B cell (primary cell): ENCODE measurements around the gene EPHB3. TPM values are rescaled to one million over a fixed set of nuclear protein-coding genes. Genes with fewer than 3 reads are reported as not detected.

Experiments used
- ATAC-seq: fragments of 200-7000 bp; cut with Tn5 transposase; one replicate; pipeline ENCODE4 v1.10.0; 2021; ENCODE audit warnings: low read depth, mild to moderate bottlenecking, moderate number of reproducible peaks, moderate library complexity
- CTCF ChIA-PET: fragments of 350-600 bp; sonication (Branson Sonifier 250); formaldehyde crosslinking; loops from one replicate; lab custom pipeline; 2021; ENCODE audit warnings: antibody characterized with exemption, inconsistent platforms; lab: Charles Lee
- POLR2A ChIA-PET: fragments of 350-600 bp; sonication (Branson Sonifier 250); formaldehyde crosslinking; loops from one replicate; lab custom pipeline; 2021; ENCODE audit warnings: antibody characterized with exemption; lab: Charles Lee
- DNase-seq: peaks from one replicate; pipeline ENCODE4 v3.0.0; 2013
- H2AFZ ChIP-seq: 2 replicates; pipeline ENCODE4 v1.6.1; 2012; ENCODE audit warnings: mild to moderate bottlenecking, low read depth, low read length; ENCODE audit not compliant: insufficient read depth, poor library complexity, severe bottlenecking
- H3K27ac ChIP-seq, 2 donors: 1 replicate in 1 of 2; 2 replicates in 1 of 2; pipeline ENCODE4 v1.5.1; 2012 to 2013; ENCODE audit warnings: low read length in 2 of 2, mild to moderate bottlenecking in 2 of 2, moderate library complexity in 1 of 2
- H3K27me3 ChIP-seq, 4 experiments: fragments of 200-600 bp in 1 of 4; sonication (generic) in 1 of 4; replicated peaks in 1 of 4; 1 replicate in 2 of 4; 2 replicates in 2 of 4; pipeline versions ENCODE4 v1.6.1 to v1.7.0; 2013 to 2016; ENCODE audit warnings: low read length in 3 of 4, mild to moderate bottlenecking in 2 of 4, mixed read lengths in 1 of 4, moderate library complexity in 1 of 4; ENCODE audit not compliant: insufficient read depth in 4 of 4, control insufficient read depth in 3 of 4; ENCODE audit errors: control extremely low read depth in 1 of 4
- H3K36me3 ChIP-seq, 2 experiments: replicated peaks in 1 of 2; 1 replicate in 1 of 2; 2 replicates in 1 of 2; pipeline versions ENCODE4 v1.6.1 to v1.7.1; 2013; ENCODE audit warnings: low read length in 1 of 2; ENCODE audit not compliant: insufficient read depth in 2 of 2, control insufficient read depth in 1 of 2; ENCODE audit errors: control extremely low read depth in 1 of 2, extremely low read depth in 1 of 2
- H3K4me1 ChIP-seq, 2 donors: fragments of 200-600 bp in 1 of 2; sonication (generic) in 1 of 2; 1 replicate in 1 of 2; 2 replicates in 1 of 2; pipeline versions ENCODE4 v1.5.1 to v1.6.1; 2013 to 2017; ENCODE audit warnings: low read length in 2 of 2; ENCODE audit not compliant: control insufficient read depth in 2 of 2, insufficient read depth in 2 of 2
- H3K4me2 ChIP-seq: replicated peaks from 2 replicates; pipeline ENCODE3; 2012; ENCODE audit warnings: mild to moderate bottlenecking, low read depth, low read length; ENCODE audit not compliant: poor library complexity, severe bottlenecking
- H3K4me3 ChIP-seq, 5 experiments: fragments of 200-600 bp in 1 of 5; sonication (generic) in 1 of 5; 1 replicate in 3 of 5; 2 replicates in 2 of 5; pipeline versions ENCODE4 v1.5.1 to v1.7.0; 2011 to 2016; ENCODE audit warnings: low read length in 4 of 5, mild to moderate bottlenecking in 4 of 5, low read depth in 2 of 5, control low read depth in 1 of 5, moderate library complexity in 1 of 5; ENCODE audit not compliant: insufficient read depth in 1 of 5; ENCODE audit errors: control extremely low read depth in 1 of 5, extremely low read depth in 1 of 5
- H3K79me2 ChIP-seq: fragments of 200-600 bp; sonication (generic); one replicate; pipeline ENCODE4 v1.6.0; 2016; ENCODE audit warnings: low read length; ENCODE audit not compliant: control insufficient read depth, insufficient read depth
- H3K9ac ChIP-seq: fragments of 200-600 bp; sonication (generic); 2 replicates; pipeline ENCODE4 v1.6.1; 2017; ENCODE audit warnings: mild to moderate bottlenecking, low read length, moderate library complexity
- H3K9me3 ChIP-seq, 3 donors: one replicate each; pipeline versions ENCODE4 v1.6.1 to v1.7.1; 2013; ENCODE audit warnings: low read length in 2 of 3; ENCODE audit not compliant: control insufficient read depth in 2 of 3, insufficient read depth in 1 of 3; ENCODE audit errors: control extremely low read depth in 1 of 3
- H4K20me1 ChIP-seq: 2 replicates; pipeline ENCODE4 v1.6.0; 2012; ENCODE audit warnings: mild to moderate bottlenecking, low read length; ENCODE audit not compliant: insufficient read depth, control insufficient read depth, poor library complexity, severe bottlenecking
- H3K27ac Mint-ChIP-seq: one replicate; pipeline ENCODE4 v1.8.0; 2021; ENCODE audit warnings: mixed read lengths
- H3K27me3 Mint-ChIP-seq: one replicate; pipeline ENCODE4 v1.8.0; 2021; ENCODE audit warnings: mixed read lengths
- H3K4me1 Mint-ChIP-seq: one replicate; pipeline ENCODE4 v1.8.0; 2021; ENCODE audit warnings: mixed read lengths
- H3K4me3 Mint-ChIP-seq: one replicate; pipeline ENCODE4 v1.8.0; 2021; ENCODE audit warnings: mixed read lengths
- H3K9me3 Mint-ChIP-seq: one replicate; pipeline ENCODE4 v1.8.0; 2022; ENCODE audit warnings: mixed read lengths; ENCODE audit not compliant: insufficient read depth
- CTCF ChIP-seq: fragments of 200-600 bp; IDR thresholded peaks from one replicate; pipeline ENCODE4 v1.8.0; 2022; ENCODE audit warnings: antibody characterized with exemption, mild to moderate bottlenecking
- EZH2 ChIP-seq: IDR thresholded peaks from 2 replicates; pipeline ENCODE4 v1.6.1; 2012; ENCODE audit warnings: borderline replicate concordance, low read depth, mild to moderate bottlenecking, moderate library complexity, low read length; ENCODE audit not compliant: insufficient read depth, poor library complexity, severe bottlenecking
- WGBS: methylation state at CpG from one replicate; pipeline ENCODE4 v1.1.5; 2013; ENCODE audit warnings: missing lambda C conversion rate; ENCODE audit not compliant: insufficient coverage; 5-methylcytosine and 5-hydroxymethylcytosine counted together
- intact Hi-C: fragments of 100-400 bp; cut with micrococcal nuclease; formaldehyde crosslinking; loops from one replicate; pipeline ENCODE4 v1.10.0; 2022
- polyA plus RNA-seq: library from polyadenylated mRNA; depleted of rRNA; stranded (reverse); fragments of >200 nt; gene quantifications from 2 replicates; pipeline ENCODE4 v1.2.3, GENCODE V29; 2012
- total RNA-seq, 2 donors: library from RNA; stranded (reverse); fragments of 120-200 nt in 1 of 2; gene quantifications; 1 replicate in 1 of 2; 2 replicates in 1 of 2; pipeline versions ENCODE4 v1.2.3 to v1.2.4, GENCODE V29; 2013 to 2022

EPHB3 gene
- total and polyA plus RNA-seq, 2 donors (not counting 1 experiment from before 2014, with no cell fraction given): 0.06 to 0.07 TPM

GRCh38 chr3:184611607-184612281 lies 50.2 kb downstream of the EPHB3 start:
- H2AFZ ChIP-seq: no peak overlapping the region
- H3K79me2 ChIP-seq: no peaks in the 10 kb centered on the region
- ChIA-PET CTCF (no interaction called here), POLR2A (no interaction called here)
- no peaks in the 10 kb centered on the region for H3K4me1 ChIP-seq
- no peaks in the 10 kb centered on the region for H3K9me3 ChIP-seq
- no peak for ATAC-seq
- Mint-ChIP-seq H3K9me3 (no peaks in the 10 kb centered on the region), H3K4me1 (no peaks in the 10 kb centered on the region), H3K4me3 (no peak overlapping the region), H3K27ac (no peak overlapping the region), H3K27me3 (peaks cover 30% of the 10 kb centered on the region)
- H3K4me2 ChIP-seq: no peak overlapping the region
- H3K27ac ChIP-seq: no peak overlapping the region
- H3K9ac ChIP-seq: no peak overlapping the region
- DNase-seq: no peak
- no peak overlapping the region for H3K4me3 ChIP-seq
- intact Hi-C loops: no loop called here
- WGBS: 94% methylated on average over 3 of the region's 8 CpGs
- no peaks in the 10 kb centered on the region for H3K36me3 ChIP-seq
- TF ChIP-seq EZH2 (no peak), CTCF (no peak)
- H4K20me1 ChIP-seq: no peaks in the 10 kb centered on the region
- peaks cover 0 to 3% (median 0%) of the 10 kb centered on the region in 4 experiments for H3K27me3 ChIP-seq

GRCh38 chr3:184615396-184615795 lies 53.8 kb downstream of the EPHB3 start:
- Histone ChIP-seq H3K4me3 (no peak overlapping the region), H3K36me3 (no peaks in the 10 kb centered on the region), H3K9ac (no peak overlapping the region), H3K4me2 (no peak overlapping the region), H3K9me3 (no peaks in the 10 kb centered on the region), H3K79me2 (no peaks in the 10 kb centered on the region), H4K20me1 (no peaks in the 10 kb centered on the region), H3K4me1 (peaks cover 7 to 8% of the 10 kb centered on the region in 2 donors), H3K27me3 (peaks cover 0 to 18% (median 6%) of the 10 kb centered on the region in 4 experiments), H3K27ac (no peak overlapping the region), H2AFZ (no peak overlapping the region)
- H3K27ac Mint-ChIP-seq: no peak overlapping the region
- peaks cover 11% of the 10 kb centered on the region for H3K4me1 Mint-ChIP-seq
- peaks cover 39% of the 10 kb centered on the region for H3K27me3 Mint-ChIP-seq
- no peak for ATAC-seq
- intact Hi-C loops: no loop called here
- CTCF ChIA-PET: no interaction called here
- no peak for DNase-seq
- 88% methylated on average over 1 of the region's 1 CpG for WGBS
- H3K9me3 Mint-ChIP-seq: no peaks in the 10 kb centered on the region
- POLR2A ChIA-PET: no interaction called here
- no peak for TF ChIP-seq CTCF
- no peak for TF ChIP-seq EZH2
- no peak overlapping the region for H3K4me3 Mint-ChIP-seq
